Subcutaneous adipose tissue (tissue), 4 donors: ENCODE measurements around the gene SUCNR1. TPM values are rescaled to one million over a fixed set of nuclear protein-coding genes. Genes with fewer than 3 reads are reported as not detected.

Experiments
- total RNA-seq, 4 donors: library from RNA; depleted of rRNA; stranded (reverse); fragments of >200 nt; gene quantifications; one replicate each; pipeline ENCODE4 v1.1.0, GENCODE V29; 2016
- TF ChIP-seq, protein P1 (sequence below): fragments of 450-650 bp; IDR thresholded peaks from one replicate; pipeline ENCODE4 v1.5.1; 2016; ENCODE audit warnings: low read depth, mild to moderate bottlenecking, control low read depth, antibody characterized with exemption, moderate library complexity

SUCNR1 gene
- total RNA-seq, 4 donors from 2014 or later = 0.75 to 10.9 (median 3.1) TPM

DNA sequence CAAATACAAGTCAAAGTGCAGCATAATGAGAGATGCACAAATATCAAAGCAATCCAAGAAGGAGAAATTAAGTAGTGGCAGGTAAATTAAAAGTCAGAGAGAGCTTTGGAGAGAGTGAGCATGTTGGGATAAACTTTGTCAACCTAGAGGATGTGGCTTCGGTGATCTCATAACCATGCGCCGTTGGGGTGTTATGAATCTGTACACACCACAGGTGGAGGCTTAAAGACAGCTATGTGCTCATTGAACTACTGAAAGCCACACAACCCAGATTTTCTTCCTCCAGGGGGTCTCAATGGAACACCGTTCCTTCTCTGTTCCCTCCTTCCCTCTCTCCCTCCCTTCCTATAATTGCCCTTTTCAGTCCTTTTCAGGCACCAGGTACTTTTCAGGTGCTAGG, 52.0 kb downstream of the SUCNR1 start:
- TF ChIP-seq, protein P1, sequence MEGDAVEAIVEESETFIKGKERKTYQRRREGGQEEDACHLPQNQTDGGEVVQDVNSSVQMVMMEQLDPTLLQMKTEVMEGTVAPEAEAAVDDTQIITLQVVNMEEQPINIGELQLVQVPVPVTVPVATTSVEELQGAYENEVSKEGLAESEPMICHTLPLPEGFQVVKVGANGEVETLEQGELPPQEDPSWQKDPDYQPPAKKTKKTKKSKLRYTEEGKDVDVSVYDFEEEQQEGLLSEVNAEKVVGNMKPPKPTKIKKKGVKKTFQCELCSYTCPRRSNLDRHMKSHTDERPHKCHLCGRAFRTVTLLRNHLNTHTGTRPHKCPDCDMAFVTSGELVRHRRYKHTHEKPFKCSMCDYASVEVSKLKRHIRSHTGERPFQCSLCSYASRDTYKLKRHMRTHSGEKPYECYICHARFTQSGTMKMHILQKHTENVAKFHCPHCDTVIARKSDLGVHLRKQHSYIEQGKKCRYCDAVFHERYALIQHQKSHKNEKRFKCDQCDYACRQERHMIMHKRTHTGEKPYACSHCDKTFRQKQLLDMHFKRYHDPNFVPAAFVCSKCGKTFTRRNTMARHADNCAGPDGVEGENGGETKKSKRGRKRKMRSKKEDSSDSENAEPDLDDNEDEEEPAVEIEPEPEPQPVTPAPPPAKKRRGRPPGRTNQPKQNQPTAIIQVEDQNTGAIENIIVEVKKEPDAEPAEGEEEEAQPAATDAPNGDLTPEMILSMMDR = no peak

GRCh38 chr3:151925876-151926275, 52.4 kb downstream of the SUCNR1 start:
- TF ChIP-seq, protein P1 = no peak

- TF ChIP-seq, protein P1 = no peak
Measured at GRCh38 chr3:151926956-151927355, 53.5 kb downstream of the SUCNR1 start.

DNA sequence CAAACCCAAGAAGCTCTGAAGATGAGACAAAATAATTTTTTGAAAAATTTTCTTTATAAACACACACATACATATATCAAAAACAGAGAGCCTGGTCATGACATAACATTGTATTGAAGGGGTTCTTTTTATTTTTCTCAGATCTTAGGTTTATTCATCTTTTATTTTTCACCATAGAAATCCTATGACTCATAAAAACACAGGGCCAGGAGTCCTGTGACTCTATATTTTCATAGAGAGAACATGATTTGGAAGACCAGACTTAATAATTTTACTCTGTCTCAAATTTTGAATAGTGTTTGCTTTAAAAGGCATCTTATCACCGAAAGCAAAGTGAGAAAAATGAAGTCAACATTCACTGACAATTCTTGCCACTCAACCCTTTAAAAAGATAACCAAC, 57.7 kb downstream of the SUCNR1 start:
- TF ChIP-seq, protein P1 = no peak

DNA sequence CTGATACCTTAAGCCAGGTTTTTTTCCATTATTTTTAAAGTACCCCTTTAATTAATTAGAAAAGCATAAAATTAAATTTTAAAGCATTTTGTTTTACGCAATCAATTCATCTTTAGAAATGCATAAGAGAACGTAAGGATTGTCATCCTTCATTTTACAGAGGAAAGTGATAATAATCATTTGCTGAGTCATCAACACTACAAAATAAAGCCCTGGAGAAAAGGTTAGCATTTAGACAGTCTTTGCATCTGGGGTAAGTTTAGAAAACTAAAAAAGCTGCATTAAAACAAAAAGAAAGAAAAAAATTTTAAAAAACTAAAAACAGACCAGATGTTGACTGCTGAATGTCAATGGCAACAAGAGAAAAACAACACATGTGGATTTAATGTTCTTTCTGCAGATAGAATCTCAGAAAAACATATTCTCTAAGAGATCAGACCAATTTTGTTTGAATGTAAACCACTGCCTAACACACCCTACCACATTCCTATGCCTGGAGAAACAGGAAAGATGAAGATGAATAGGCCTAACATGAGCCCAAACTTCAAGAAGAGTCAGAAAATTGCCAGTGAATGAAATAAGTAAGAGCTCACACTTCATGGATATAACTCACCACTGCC, 59.9 kb downstream of the SUCNR1 start:
- TF ChIP-seq, protein P1 = no peak

Other genes starting within 250 kb of the SUCNR1 start
- gene AADACL2, start 139.7 kb upstream of the SUCNR1 start, total RNA-seq = under 1 TPM in 1 of 4 donors, not detected in 3; 0.49 TPM
- 1 to 10 TPM in 2 of 4 donors, not detected in 2; 5.3 to 6.0 TPM for gene AADAC, start 59.5 kb upstream of the SUCNR1 start, total RNA-seq